Sigmoid colon (tissue), 7 donors: Measurements from ENCODE around the gene EXT2. TPM values are rescaled to one million over a fixed set of nuclear protein-coding genes. Genes with fewer than 3 reads are reported as not detected.

Experiments
- DNase-seq: peaks from one replicate; pipeline ENCODE4 v3.0.0-alpha.2; 2019
- H3K27ac ChIP-seq, 4 donors: fragments of 200-600 bp; sonication (generic); one replicate each; pipeline ENCODE4 v1.5.1; 2016 to 2019; ENCODE audit warnings: mild to moderate bottlenecking in 1 of 4
- H3K27me3 ChIP-seq, 3 donors: fragments of 200-600 bp; sonication (generic); one replicate each; pipeline ENCODE4 v1.5.1; 2019; ENCODE audit warnings: mild to moderate bottlenecking in 1 of 3
- H3K36me3 ChIP-seq, 4 donors: fragments of 200-600 bp; sonication (generic); one replicate each; pipeline ENCODE4 v1.5.1; 2016 to 2019
- H3K4me1 ChIP-seq, 4 donors: fragments of 200-600 bp; sonication (generic); one replicate each; pipeline ENCODE4 v1.5.1; 2017 to 2019
- H3K4me3 ChIP-seq, 4 donors: fragments of 200-600 bp; sonication (generic); one replicate each; pipeline ENCODE4 v1.5.1; 2017 to 2019; ENCODE audit warnings: mild to moderate bottlenecking in 2 of 4, moderate library complexity in 1 of 4
- H3K9me3 ChIP-seq, 4 donors: fragments of 200-600 bp in 3 of 4; sonication (generic) in 3 of 4; one replicate each; pipeline versions ENCODE4 v1.5.1 to v1.6.1; 2013 to 2019
- EP300 ChIP-seq, 4 donors: sonication (generic); formaldehyde crosslinking; IDR thresholded peaks; one replicate each; pipeline ENCODE4 v1.6.1; 2017; ENCODE audit warnings: antibody characterized with exemption in 4 of 4
- POLR2A ChIP-seq, 2 donors: fragments of 450-650 bp; IDR thresholded peaks; one replicate each; pipeline ENCODE4 v1.6.1; 2016; ENCODE audit warnings: antibody characterized with exemption in 2 of 2, mild to moderate bottlenecking in 2 of 2, moderate library complexity in 2 of 2
- POLR2AphosphoS5 ChIP-seq, 4 donors: sonication (generic); formaldehyde crosslinking; IDR thresholded peaks; one replicate each; pipeline ENCODE4 v1.6.1; 2017; ENCODE audit warnings: antibody characterized with exemption in 4 of 4
- WGBS, 2 donors: extraction: QIAGEN DNeasy Blood & Tissue Kit; methylation state at CpG; one replicate each; pipeline ENCODE4 v1.1.7; 2013; 5-methylcytosine and 5-hydroxymethylcytosine counted together
- intact Hi-C: fragments of 100-400 bp; cut with DNase I; formaldehyde crosslinking; loops from one replicate; pipeline ENCODE4 v1.15.1; 2023
- polyA plus RNA-seq, 3 donors: library from polyadenylated mRNA; stranded (reverse); fragments of 200-250 nt; gene quantifications; one replicate each; pipeline ENCODE4 v1.2.3, GENCODE V29; 2013
- total RNA-seq, 4 donors: library from RNA; depleted of rRNA; stranded (reverse); fragments of >200 nt; gene quantifications; one replicate each; pipeline ENCODE4 v1.1.0, GENCODE V29; 2016
- TF ChIP-seq, protein P1 (sequence below), 4 experiments: fragments of 450-650 bp in 3 of 4; fragments of 200-600 bp in 1 of 4; IDR thresholded peaks; one replicate each; pipeline ENCODE4 v1.5.1; 2016 to 2019; ENCODE audit warnings: antibody characterized with exemption in 4 of 4, mild to moderate bottlenecking in 3 of 4, moderate library complexity in 2 of 4
- donor health status: healthy with polysubstance abuse.
- donor health status: Bipolar disorder and iron deficiency.
- donor health status: healthy.

Gene EXT2
- total and polyA plus RNA-seq, 7 donors = 6.6 to 68.1 (median 46.3) TPM

DNA sequence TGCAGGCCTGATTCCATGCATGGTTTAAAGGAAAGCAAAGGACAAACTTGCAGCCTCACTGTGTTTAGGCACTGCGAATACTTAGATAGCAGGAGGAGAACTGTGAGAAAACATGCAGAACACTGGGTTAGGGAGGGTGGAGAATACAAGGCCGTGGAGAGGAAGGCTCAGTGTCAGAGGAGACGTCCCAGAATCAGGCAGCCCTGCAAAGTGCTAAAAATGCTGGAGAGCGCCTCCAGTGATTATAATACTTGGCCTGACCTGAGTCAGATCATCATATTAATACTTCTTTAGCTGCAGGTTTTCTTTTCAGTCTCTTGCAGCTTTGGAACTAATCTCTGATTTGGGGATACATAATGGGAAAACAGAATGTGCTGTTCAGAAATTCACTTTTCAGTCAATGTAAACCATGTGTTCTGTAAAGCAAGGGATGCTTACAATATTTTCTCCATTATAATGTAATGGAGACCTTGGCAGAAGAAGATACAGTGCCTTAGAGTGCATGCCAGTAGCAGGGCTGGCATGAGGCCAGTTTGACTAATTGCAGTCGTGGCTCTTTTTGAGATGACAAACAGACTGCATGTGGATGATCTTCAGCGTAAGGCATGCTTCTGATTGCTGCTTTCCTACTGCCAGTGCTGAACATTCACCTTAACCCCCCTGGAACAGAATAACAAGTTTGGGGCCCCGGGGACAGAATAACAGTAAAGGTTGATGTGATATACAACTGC is 16.8 kb downstream of the EXT2 start:
- peaks cover 0 to 16% (median 11%) of the 10 kb centered on the region in 4 donors for H3K4me1 ChIP-seq
- no peak overlapping the region for H3K4me3 ChIP-seq
- no peak for DNase-seq
- TF ChIP-seq, protein P1, sequence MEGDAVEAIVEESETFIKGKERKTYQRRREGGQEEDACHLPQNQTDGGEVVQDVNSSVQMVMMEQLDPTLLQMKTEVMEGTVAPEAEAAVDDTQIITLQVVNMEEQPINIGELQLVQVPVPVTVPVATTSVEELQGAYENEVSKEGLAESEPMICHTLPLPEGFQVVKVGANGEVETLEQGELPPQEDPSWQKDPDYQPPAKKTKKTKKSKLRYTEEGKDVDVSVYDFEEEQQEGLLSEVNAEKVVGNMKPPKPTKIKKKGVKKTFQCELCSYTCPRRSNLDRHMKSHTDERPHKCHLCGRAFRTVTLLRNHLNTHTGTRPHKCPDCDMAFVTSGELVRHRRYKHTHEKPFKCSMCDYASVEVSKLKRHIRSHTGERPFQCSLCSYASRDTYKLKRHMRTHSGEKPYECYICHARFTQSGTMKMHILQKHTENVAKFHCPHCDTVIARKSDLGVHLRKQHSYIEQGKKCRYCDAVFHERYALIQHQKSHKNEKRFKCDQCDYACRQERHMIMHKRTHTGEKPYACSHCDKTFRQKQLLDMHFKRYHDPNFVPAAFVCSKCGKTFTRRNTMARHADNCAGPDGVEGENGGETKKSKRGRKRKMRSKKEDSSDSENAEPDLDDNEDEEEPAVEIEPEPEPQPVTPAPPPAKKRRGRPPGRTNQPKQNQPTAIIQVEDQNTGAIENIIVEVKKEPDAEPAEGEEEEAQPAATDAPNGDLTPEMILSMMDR (IDR thresholded peaks at IDR 0.05) = no peak
- TF ChIP-seq POLR2A (IDR thresholded peaks at IDR 0.05) (no peak), EP300 (IDR thresholded peaks at IDR 0.05) (no peak), POLR2AphosphoS5 (IDR thresholded peaks at IDR 0.05) (no peak)
- no peaks in the 10 kb centered on the region for H3K27me3 ChIP-seq
- intact Hi-C loops = loop anchor here (5.0 kb wide), 1 partner anchor 425 kb away; no protein-coding TSS in a partner anchor
- 82% methylated on average over 7 of the region's 7 CpGs for WGBS, 2 donors
- H3K27ac ChIP-seq = no peak overlapping the region
- no peaks in the 10 kb centered on the region for H3K9me3 ChIP-seq
- H3K36me3 ChIP-seq = peaks cover 10 to 58% (median 24%) of the 10 kb centered on the region in 4 donors

DNA sequence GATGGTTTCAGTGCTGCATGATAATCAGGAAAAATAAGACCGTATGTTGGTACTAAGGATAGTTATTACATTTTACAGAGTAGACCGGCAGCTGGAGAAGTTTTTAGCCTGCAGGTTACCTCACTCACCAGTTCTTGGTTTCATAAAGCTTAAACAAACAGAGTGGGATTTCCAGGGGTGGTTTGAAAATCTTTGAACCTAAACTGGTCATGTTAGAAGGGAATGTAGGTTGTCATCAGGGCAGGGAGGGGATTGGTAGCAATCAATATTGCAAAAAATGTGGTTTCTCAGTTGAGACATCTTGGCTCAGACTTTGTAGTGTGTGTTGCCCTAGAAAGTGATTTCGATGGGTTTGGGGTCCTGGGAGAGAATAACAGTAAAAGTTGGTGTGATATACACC is 17.5 kb downstream of the EXT2 start:
- no peaks in the 10 kb centered on the region for H3K9me3 ChIP-seq
- H3K4me1 ChIP-seq = peaks cover 0 to 16% (median 11%) of the 10 kb centered on the region in 4 donors
- no peak overlapping the region for H3K4me3 ChIP-seq
- WGBS, 2 donors = 89 to 94% methylated on average over 3 of the region's 3 CpGs
- TF ChIP-seq EP300 (IDR thresholded peaks at IDR 0.05) = no peak
- no peak for TF ChIP-seq POLR2A (IDR thresholded peaks at IDR 0.05)
- TF ChIP-seq, protein P1 (IDR thresholded peaks at IDR 0.05) = no peak
- no peak for TF ChIP-seq POLR2AphosphoS5 (IDR thresholded peaks at IDR 0.05)
- no peaks in the 10 kb centered on the region for H3K27me3 ChIP-seq
- intact Hi-C loops = loop anchor here (5.0 kb wide), 1 partner anchor 424 kb away; no protein-coding TSS in a partner anchor
- peaks cover 10 to 60% (median 22%) of the 10 kb centered on the region in 4 donors for H3K36me3 ChIP-seq
- no peak for DNase-seq
- no peak overlapping the region for H3K27ac ChIP-seq

DNA sequence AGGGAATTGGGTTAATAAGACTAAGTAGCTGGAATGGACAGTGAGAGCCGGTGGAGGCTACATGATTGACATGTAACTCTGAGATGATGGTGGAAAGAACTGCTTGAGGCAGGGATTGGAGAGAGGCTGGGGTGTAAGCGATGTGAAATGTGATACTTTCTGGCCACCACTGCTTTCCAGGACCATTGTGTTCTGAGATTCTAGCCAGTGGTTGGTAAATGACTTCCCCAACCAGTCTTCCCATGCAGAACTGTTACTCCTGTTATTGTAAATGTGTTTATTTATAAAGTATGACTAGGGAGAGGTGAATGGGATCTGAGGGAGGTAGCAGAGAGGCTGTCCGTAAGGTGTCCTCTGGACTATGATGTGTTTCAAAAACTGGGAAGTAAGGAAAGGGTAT is 18.1 kb downstream of the EXT2 start:
- Histone ChIP-seq H3K4me1 (peaks cover 0 to 16% (median 11%) of the 10 kb centered on the region in 4 donors), H3K36me3 (peaks cover 10 to 56% (median 19%) of the 10 kb centered on the region in 4 donors), H3K27ac (no peak overlapping the region), H3K9me3 (no peaks in the 10 kb centered on the region), H3K4me3 (no peak overlapping the region), H3K27me3 (no peaks in the 10 kb centered on the region)
- TF ChIP-seq, protein P1 (IDR thresholded peaks at IDR 0.05) = no peak
- no peak for TF ChIP-seq EP300 (IDR thresholded peaks at IDR 0.05)
- no peak for TF ChIP-seq POLR2AphosphoS5 (IDR thresholded peaks at IDR 0.05)
- TF ChIP-seq POLR2A (IDR thresholded peaks at IDR 0.05) = no peak
- 92 to 97% methylated on average over 3 of the region's 3 CpGs for WGBS, 2 donors
- no peak for DNase-seq
- intact Hi-C loops = loop anchor here (5.0 kb wide), 1 partner anchor 424 kb away; no protein-coding TSS in a partner anchor

DNA sequence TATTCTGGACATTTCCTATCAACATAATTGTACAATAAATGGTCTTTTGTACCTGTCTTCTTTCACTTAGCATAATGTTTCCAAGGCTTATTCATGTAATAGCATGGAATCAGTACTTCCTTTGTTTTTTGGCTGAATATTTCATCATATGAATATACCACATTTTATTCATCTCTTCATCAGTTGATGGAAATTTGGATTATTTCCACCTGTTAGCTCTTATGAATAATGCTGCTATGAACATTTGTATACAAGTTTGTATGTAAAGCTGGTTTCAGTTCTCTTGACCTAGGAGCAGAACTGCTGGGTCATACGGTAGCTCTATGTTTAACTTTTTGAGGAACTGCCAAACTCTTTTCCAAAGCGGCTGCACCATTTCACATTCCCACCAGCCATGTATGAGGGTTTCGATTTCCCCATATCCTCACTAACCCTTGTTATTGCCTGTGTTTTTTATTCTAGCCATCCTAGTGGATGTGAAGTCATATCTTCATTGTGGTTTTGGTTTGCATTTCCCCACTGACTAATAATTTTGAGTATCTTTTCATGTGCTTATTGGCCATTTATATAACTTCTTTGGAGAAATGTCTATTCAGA is 20.9 kb downstream of the EXT2 start:
- peaks cover 0 to 16% (median 11%) of the 10 kb centered on the region in 4 donors for H3K4me1 ChIP-seq
- no peak overlapping the region for H3K4me3 ChIP-seq
- no peaks in the 10 kb centered on the region for H3K9me3 ChIP-seq
- H3K36me3 ChIP-seq = peaks cover 10 to 59% (median 19%) of the 10 kb centered on the region in 4 donors
- H3K27ac ChIP-seq = no peak overlapping the region
- H3K27me3 ChIP-seq = no peaks in the 10 kb centered on the region
- 75 to 91% methylated on average over 3 of the region's 3 CpGs for WGBS, 2 donors
- intact Hi-C loops = no loop called here
- TF ChIP-seq, protein P1 (IDR thresholded peaks at IDR 0.05) = no peak
- TF ChIP-seq POLR2A (IDR thresholded peaks at IDR 0.05) (no peak), EP300 (IDR thresholded peaks at IDR 0.05) (no peak), POLR2AphosphoS5 (IDR thresholded peaks at IDR 0.05) (no peak)
- DNase-seq = no peak
